Kidney (tissue), 14 donors: ENCODE measurements around the gene LGALS12. TPM values are rescaled to one million over a fixed set of nuclear protein-coding genes. Genes with fewer than 3 reads are reported as not detected.

Experiments
- DNase-seq, 5 donors: peaks; one replicate each; pipeline ENCODE4 v3.0.0-alpha.2; 2013 to 2020
- FAIRE-seq: peaks from 2 replicates; lab custom pipeline; 2012; peaks lifted over from hg19 to GRCh38; lab: Jason Lieb, UNC
- H3K27ac ChIP-seq, 2 donors: one replicate each; pipeline ENCODE4 v1.7.0; 2013; ENCODE audit warnings: low read depth in 2 of 2, low read length in 2 of 2, inconsistent platforms in 1 of 2
- H3K27me3 ChIP-seq: one replicate; pipeline ENCODE4 v1.7.1; 2013; ENCODE audit warnings: low read length, inconsistent platforms; ENCODE audit not compliant: control insufficient read depth, insufficient read depth
- H3K36me3 ChIP-seq, 3 donors: one replicate each; pipeline versions ENCODE4 v1.7.0 to v1.7.1; 2013; ENCODE audit warnings: low read length in 3 of 3, control low read depth in 1 of 3, inconsistent platforms in 1 of 3; ENCODE audit not compliant: insufficient read depth in 3 of 3, control insufficient read depth in 2 of 3
- H3K4me1 ChIP-seq, 3 donors: one replicate each; pipeline versions ENCODE4 v1.7.0 to v1.7.1; 2013; ENCODE audit warnings: low read length in 3 of 3, inconsistent platforms in 1 of 3, low read depth in 1 of 3; ENCODE audit not compliant: control insufficient read depth in 2 of 3, insufficient read depth in 2 of 3
- H3K4me3 ChIP-seq, 3 donors: one replicate each; pipeline versions ENCODE4 v1.7.0 to v1.8.1; 2013; ENCODE audit warnings: low read length in 3 of 3, control low read depth in 1 of 3, inconsistent platforms in 1 of 3
- H3K9ac ChIP-seq, 3 donors: one replicate each; pipeline versions ENCODE4 v1.7.0 to v1.7.1; 2013; ENCODE audit warnings: low read length in 3 of 3, control low read depth in 1 of 3, inconsistent platforms in 1 of 3
- H3K9me3 ChIP-seq, 3 donors: one replicate each; pipeline versions ENCODE4 v1.7.0 to v1.7.1; 2013; ENCODE audit warnings: low read length in 3 of 3, control low read depth in 1 of 3, inconsistent platforms in 1 of 3; ENCODE audit not compliant: control insufficient read depth in 2 of 3, insufficient read depth in 1 of 3
- intact Hi-C: fragments of 100-400 bp; cut with DNase I; formaldehyde crosslinking; loops from one replicate; pipeline ENCODE4 v1.11.1; 2022
- polyA plus RNA-seq: library from polyadenylated mRNA; stranded (reverse); fragments of 350-450 nt; fragmentation: Illumina TruSeq; extraction: RNeasy Lipid Tissue Mini Kit (QIAGEN cat#74804); gene quantifications from one replicate; pipeline ENCODE4 v1.2.3, GENCODE V29; 2014; ENCODE audit warnings: low read depth, low replicate concordance; ENCODE audit not compliant: insufficient read depth
- total RNA-seq: library from RNA; stranded (reverse); fragmentation: NEBNext Ultra II Directional; extraction: Animal tissue kit (Norgen Biotek cat#: 25700); gene quantifications from one replicate; pipeline ENCODE4 v1.2.1, GENCODE V29; 2021
- TF ChIP-seq, protein P1 (sequence below): IDR thresholded peaks from 3 replicates; pipeline ENCODE4 v1.5.1; 2012; ENCODE audit warnings: mild to moderate bottlenecking, moderate library complexity, borderline replicate concordance; ENCODE audit not compliant: insufficient read depth; ENCODE audit errors: extremely low read depth
- donor health status: control.
- donor health status: control.
- donor health status: control.
- donor health status: control.
- donor health status: control.
- donor health status: DM: yes; HTN: yes; CAD: no.
- donor health status: Normal renal cell carcinoma (clear cell type).

The LGALS12 gene
- total and polyA plus RNA-seq, 2 donors from 2014 or later, result 0.32 to 0.44 TPM

DNA sequence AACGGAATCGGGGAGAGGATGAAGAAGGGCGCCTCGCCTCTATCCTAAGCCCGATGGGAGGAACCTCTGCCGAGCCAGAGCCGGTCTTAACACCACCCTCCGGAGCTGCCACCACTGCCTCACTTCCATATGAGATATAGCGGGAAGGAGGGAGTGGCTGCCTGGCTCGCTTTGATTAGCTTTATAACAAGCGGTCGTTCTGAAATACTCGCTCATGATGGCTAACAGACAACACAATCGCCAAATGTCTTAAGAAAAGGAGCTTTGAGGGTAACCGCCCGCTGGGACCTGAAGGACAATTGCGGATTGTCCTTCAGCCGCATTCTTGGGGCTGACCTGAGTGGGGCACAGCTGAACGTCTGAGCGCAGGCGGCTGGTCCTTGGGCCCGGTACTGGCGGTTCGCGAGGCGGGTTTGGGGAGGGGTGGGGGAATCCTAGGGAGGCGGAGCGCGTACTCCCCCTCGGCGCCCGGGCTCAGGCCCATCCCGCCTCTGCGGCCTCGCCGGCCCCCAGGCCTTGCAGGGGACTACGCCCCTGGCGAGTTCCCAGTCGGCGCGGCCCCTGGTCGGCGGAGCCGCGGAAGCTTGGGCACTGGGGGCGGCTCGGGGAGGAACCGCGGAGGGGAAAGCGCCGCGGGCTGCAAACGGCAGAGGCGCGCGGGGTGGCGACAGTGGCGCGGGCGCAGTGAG is 15.2 kb upstream of the LGALS12 start, which contains the start of gene PLAAT5:
TSS of gene PLAAT5 (minus strand) at position 617 of the 689 bp plus-strand sequence. CDS start at position 484, 133 bp downstream.
- Histone ChIP-seq H3K9ac (peak within 1 kb of the TSS in 1 of 3 donors; percentile 0), H3K27me3 (no peaks in the 10 kb centered on the region), H3K9me3 (peaks cover 0 to 1% (median 0%) of the 10 kb centered on the region in 3 donors), H3K4me3 (peak within 1 kb of the TSS; percentile 61 to 71 (median 61)), H3K4me1 (peaks cover 0 to 4% (median 0%) of the 10 kb centered on the region in 3 donors), H3K36me3 (no peaks in the 10 kb centered on the region), H3K27ac (no peak within 1 kb of the TSS)
- TF ChIP-seq, protein P1, sequence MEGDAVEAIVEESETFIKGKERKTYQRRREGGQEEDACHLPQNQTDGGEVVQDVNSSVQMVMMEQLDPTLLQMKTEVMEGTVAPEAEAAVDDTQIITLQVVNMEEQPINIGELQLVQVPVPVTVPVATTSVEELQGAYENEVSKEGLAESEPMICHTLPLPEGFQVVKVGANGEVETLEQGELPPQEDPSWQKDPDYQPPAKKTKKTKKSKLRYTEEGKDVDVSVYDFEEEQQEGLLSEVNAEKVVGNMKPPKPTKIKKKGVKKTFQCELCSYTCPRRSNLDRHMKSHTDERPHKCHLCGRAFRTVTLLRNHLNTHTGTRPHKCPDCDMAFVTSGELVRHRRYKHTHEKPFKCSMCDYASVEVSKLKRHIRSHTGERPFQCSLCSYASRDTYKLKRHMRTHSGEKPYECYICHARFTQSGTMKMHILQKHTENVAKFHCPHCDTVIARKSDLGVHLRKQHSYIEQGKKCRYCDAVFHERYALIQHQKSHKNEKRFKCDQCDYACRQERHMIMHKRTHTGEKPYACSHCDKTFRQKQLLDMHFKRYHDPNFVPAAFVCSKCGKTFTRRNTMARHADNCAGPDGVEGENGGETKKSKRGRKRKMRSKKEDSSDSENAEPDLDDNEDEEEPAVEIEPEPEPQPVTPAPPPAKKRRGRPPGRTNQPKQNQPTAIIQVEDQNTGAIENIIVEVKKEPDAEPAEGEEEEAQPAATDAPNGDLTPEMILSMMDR, result no peak
- DNase-seq (peak; percentile 35 to 83 (median 53)), FAIRE-seq (no peak)
- intact Hi-C loops, result no loop called here

GRCh38 chr11:63491240-63491587 is 14.7 kb upstream of the LGALS12 start:
- H3K4me1 ChIP-seq, result peaks cover 0 to 4% (median 0%) of the 10 kb centered on the region in 3 donors
- intact Hi-C loops, result no loop called here
- DNase-seq (no peak), FAIRE-seq (no peak)
- no peaks in the 10 kb centered on the region for H3K27me3 ChIP-seq
- no peaks in the 10 kb centered on the region for H3K36me3 ChIP-seq
- TF ChIP-seq, protein P1, result no peak
- H3K9ac ChIP-seq, result no peak overlapping the region
- peak overlapping the region; percentile 61 to 71 (median 61) for H3K4me3 ChIP-seq
- no peak overlapping the region for H3K27ac ChIP-seq
- H3K9me3 ChIP-seq, result no peaks in the 10 kb centered on the region

GRCh38 chr11:63491636-63492372 is 14.1 kb upstream of the LGALS12 start:
- no peaks in the 10 kb centered on the region for H3K36me3 ChIP-seq
- no peaks in the 10 kb centered on the region for H3K27me3 ChIP-seq
- peak in 1 of 5 donors; percentile 21 for DNase-seq
- peak overlapping the region in 1 of 3 donors; percentile 61 for H3K4me3 ChIP-seq
- FAIRE-seq, result no peak
- H3K27ac ChIP-seq, result no peak overlapping the region
- peaks cover 0 to 4% (median 0%) of the 10 kb centered on the region in 3 donors for H3K4me1 ChIP-seq
- no peaks in the 10 kb centered on the region for H3K9me3 ChIP-seq
- peak overlapping the region in 1 of 3 donors; percentile 0 for H3K9ac ChIP-seq
- TF ChIP-seq, protein P1, result no peak
- intact Hi-C loops, result no loop called here
